DLD1 (cell line): Measurements from ENCODE around the gene ELOVL1.

Experiments
- in situ Hi-C: cut with HindIII; loops from 2 replicates; pipeline ENCODE4 v1.10.0; 2017; ENCODE audit warnings: low sequenced_read_pairs

The ELOVL1 gene

GRCh38 chr1:43367904-43368645, at the start of gene ELOVL1:
ELOVL1 (minus strand) TSS chr1:43368011; CDS start chr1:43365609, 2,402 bp downstream.
- in situ Hi-C loops: no loop called here

DNA sequence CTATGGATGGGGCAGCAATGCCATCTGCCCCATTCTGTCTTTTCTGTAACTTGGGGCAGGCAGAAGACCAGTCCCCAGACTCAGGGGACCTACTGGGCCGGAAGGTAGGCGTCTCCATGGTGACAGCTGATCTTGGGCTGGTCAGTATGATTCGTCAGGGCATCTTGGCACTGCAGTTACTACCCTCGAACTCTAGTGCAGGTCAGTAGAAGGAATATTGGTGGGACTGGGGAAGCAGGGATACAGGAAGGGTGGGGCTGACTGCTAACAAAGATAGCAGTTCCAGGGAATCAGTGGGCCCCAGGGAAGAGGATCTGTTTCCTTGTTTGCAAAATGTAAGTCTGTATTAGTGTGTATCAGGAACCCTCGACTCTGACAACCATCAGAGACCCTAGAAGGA, 48.1 kb upstream of the ELOVL1 start:
- in situ Hi-C loops: loop anchor here (25.0 kb wide), 1 partner anchor 179 kb away; no protein-coding TSS in a partner anchor

GRCh38 chr1:43414634-43415223, 46.9 kb upstream of the ELOVL1 start:
- in situ Hi-C loops: loop anchor here (25.0 kb wide), 1 partner anchor 177 kb away; no protein-coding TSS in a partner anchor

GRCh38 chr1:43413426-43413825, 45.6 kb upstream of the ELOVL1 start:
- in situ Hi-C loops: loop anchor here (25.0 kb wide), 1 partner anchor 176 kb away; no protein-coding TSS in a partner anchor

- in situ Hi-C loops: loop anchor here (25.0 kb wide), 1 partner anchor 173 kb away; no protein-coding TSS in a partner anchor
Measured at GRCh38 chr1:43410571-43410970, 42.8 kb upstream of the ELOVL1 start.

- in situ Hi-C loops: loop anchor here (25.0 kb wide), 1 partner anchor 169 kb away; no protein-coding TSS in a partner anchor
Measured at GRCh38 chr1:43405876-43406234, 38.0 kb upstream of the ELOVL1 start.

DNA sequence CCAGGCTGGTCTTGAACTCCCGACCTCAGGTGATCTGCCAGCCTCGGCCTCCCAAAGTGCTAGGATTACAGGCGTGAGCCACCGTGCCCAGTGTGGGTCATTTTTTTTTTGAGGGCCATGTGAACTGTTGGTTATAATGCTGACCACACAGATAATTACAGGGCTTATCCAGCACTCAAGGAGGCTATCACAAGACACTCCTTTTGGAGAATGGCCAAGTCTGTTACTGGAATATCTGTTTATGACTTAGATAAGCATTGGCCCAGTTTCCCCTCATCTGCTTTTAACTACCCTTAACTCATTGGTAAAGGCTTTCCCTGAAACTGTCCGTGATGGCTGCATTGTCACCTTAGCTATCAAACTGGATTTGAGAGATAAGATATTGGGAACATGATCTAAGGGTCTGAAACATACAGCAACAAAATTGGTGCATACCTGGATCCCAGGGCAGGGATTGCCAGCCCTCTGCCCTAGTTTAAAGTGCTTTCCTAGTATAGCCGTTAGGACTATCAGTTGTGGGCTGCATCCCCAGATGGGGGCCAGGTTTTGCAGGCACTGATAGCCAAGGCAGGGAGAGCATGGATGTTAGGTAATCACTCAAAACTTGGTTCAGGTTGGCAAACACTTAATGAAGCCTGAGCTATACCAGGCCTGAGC, 37.5 kb upstream of the ELOVL1 start:
- in situ Hi-C loops: loop anchor here (25.0 kb wide), 1 partner anchor 168 kb away; no protein-coding TSS in a partner anchor

DNA sequence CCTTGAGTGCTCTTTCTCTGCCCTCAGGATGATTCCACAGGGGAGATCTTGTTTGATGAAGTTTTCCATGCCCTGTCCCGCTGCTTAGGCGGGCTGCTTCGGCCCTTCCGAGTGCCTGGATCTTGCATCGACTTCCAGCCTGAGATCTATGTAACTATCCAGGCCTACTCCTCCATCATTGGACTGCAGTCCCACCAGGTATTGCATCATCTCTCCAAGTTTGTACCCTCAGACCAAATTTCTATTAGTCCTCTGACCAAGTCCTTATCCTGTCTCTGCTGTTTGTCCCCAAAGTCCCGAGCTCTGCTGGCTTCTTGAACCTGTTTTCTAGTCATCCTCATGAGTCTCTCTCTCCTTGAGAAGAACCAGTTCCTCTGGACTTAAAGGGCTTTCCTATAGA, 36.5 kb upstream of the ELOVL1 start:
- in situ Hi-C loops: loop anchor here (25.0 kb wide), 1 partner anchor 167 kb away; no protein-coding TSS in a partner anchor

- in situ Hi-C loops: loop anchor here (25.0 kb wide), 1 partner anchor 165 kb away; no protein-coding TSS in a partner anchor
Measured at GRCh38 chr1:43402089-43402865, 34.5 kb upstream of the ELOVL1 start.

- in situ Hi-C loops: loop anchor here (25.0 kb wide), 1 partner anchor 163 kb away; no protein-coding TSS in a partner anchor
Measured at GRCh38 chr1:43400441-43400840, 32.6 kb upstream of the ELOVL1 start.

DNA sequence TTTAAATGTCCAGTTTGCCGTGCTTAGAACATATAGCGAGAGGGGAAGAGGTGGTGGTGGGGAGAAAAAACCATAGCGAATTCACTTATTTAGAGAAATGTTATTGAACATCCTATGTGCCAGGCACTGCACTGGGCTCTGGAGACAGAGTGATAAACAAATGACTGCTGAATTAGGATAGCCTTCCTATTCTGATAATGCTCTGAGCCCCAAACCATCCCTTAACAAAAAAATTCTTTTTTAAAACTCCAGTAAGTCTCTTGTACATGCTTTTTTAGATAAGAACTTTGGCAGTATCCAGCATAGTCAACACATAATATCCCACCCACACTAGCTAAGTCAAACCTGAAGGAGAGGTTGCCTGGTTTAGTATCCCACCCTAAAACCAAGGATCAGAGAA, 30.4 kb upstream of the ELOVL1 start:
- in situ Hi-C loops: no loop called here

DNA sequence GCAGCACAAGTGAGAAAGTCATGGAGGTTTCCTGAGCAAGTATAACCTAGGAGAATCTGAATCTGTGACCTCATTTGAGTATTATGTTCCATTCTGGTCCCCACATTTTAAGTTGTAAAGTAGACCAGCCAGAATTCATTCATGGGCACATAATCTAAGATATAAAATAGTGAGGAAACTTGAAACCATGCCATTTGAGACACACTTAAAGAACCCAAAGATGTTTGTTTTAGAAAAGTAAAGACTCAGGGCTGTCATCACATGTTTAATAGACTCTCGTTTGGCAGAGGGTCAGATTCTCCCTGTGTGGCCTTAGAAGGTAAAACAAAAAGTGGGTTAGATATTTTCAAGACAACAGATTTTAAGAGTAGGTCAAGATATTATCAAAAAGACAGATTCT, 28.2 kb upstream of the ELOVL1 start:
- in situ Hi-C loops: no loop called here

DNA sequence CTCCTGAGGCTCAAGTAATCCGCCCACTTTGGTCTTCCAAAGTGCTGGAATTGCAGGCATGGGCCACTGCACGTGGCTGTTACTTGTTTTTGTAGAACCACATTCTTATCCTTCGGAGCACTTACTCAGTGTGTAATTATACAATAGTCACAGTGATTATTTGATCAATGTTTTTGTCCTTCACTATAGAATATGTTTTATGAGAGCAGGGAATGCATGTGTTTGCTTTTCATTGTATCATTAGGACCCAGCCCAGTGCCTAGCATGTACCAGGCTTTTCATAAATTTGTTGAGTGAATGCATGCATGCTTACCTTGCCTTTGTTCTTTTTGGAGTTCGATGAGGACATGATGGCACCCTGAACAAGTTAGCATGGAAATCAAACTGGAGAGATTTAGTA, 27.7 kb upstream of the ELOVL1 start:
- in situ Hi-C loops: no loop called here

- in situ Hi-C loops: no loop called here
Measured at GRCh38 chr1:43392702-43393101, 24.9 kb upstream of the ELOVL1 start.

DNA sequence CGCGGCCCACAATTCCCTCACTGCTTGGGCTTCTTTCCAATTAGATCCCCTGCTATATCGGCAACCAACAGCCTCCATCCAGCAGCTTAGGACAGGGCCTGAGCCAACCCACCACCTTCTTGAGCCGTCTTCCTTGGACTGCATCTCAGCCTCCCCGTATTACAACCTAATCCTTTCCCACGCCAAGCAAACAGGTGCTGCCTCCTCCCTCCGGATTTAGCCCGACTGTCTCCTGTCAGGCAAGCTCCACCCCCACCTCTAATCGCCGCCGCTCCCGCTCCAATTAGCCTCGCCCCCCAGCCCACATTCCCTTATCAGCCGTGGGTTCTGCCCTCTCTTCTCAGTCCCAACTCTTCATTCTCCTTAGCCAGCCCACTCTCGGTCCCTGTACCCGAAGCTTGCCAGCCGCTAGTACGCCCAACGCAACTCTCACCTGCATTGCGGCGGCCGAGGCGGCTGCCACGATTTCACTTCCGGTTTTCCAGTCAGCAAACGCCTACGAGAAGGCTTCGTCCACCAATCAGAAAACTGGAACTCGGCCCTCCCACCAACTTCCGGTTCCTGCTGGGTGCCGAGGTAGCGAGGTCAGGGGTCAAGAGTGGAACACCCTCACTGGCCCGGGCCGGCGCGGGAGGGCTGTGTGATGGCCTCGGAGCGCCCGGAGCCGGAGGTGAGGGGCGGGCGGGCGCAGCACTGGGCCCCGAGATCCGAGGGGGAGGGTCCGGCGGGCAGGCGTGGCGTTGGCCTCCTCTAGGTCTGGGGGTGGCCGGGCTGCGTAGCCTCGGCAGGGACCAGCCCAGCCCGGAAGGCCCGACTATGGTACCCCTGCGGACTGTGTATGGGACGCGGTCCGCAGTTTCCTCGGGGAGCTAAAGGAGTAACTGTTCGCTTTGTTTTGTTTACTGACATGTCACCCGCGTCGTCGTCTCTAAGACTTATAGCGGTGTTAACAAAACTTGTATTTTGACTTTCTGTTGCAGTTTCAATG, 21.8 kb upstream of the ELOVL1 start, which contains the start of the genes MED8 and SZT2:
Gene MED8 (minus strand): TSS at position 475 of the 988 bp plus-strand sequence. CDS start 36 bp downstream, at position 439.
Gene SZT2 (plus strand): TSS at position 574 of the 988 bp plus-strand sequence. CDS start 70 bp downstream, at position 644.
- in situ Hi-C loops: no loop called here

- in situ Hi-C loops: no loop called here
Measured at GRCh38 chr1:43388613-43389012, 20.8 kb upstream of the ELOVL1 start.

GRCh38 chr1:43387976-43388599, 20.3 kb upstream of the ELOVL1 start:
- in situ Hi-C loops: no loop called here

- in situ Hi-C loops: no loop called here
Measured at GRCh38 chr1:43386676-43387075, 18.9 kb upstream of the ELOVL1 start.

DNA sequence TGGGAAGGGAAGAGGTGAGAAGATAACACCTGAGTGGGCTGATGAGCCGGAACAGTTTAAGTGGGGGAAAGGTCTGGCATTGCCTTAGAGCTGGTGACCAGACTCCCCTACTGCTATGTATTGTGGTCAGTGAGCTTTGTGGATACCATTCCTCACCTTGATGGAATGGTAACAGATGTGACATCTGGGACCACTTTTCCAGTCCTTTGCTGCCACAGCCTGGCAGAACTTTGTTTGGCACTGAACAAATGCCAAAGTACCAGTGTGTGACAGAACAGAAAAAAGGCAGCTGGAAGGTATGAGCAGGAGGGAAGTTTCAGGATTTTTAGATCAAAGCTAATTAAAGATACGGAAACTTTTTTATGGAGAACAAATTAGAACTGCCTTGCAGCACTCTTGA, 15.6 kb upstream of the ELOVL1 start:
- in situ Hi-C loops: no loop called here
